NB4 (cell line): ENCODE results near the gene HSD17B4.

Experiments
- DNase-seq: peaks from one replicate; pipeline ENCODE4 v3.0.0; 2010; ENCODE audit warnings: low read depth
- H3K4me3 ChIP-seq: one replicate; pipeline ENCODE4 v1.5.1; 2011; ENCODE audit warnings: mild to moderate bottlenecking, low read depth, low read length, moderate library complexity
- CTCF ChIP-seq: IDR thresholded peaks from one replicate; pipeline ENCODE4 v1.5.1; 2012; ENCODE audit warnings: low read depth, low read length
- MAX ChIP-seq: IDR thresholded peaks from 2 replicates; pipeline ENCODE4 v1.6.1; 2011; ENCODE audit warnings: low read depth, low read length
- MYC ChIP-seq: IDR thresholded peaks from 2 replicates; pipeline ENCODE4 v1.6.1; 2011; ENCODE audit warnings: low read depth, low read length
- POLR2A ChIP-seq: IDR thresholded peaks from 2 replicates; pipeline ENCODE4 v1.6.1; 2011; ENCODE audit warnings: mild to moderate bottlenecking; ENCODE audit not compliant: insufficient read length; ENCODE audit errors: extremely low read depth

Gene HSD17B4

GRCh38 chr5:119578937-119579336, 126.6 kb downstream of the HSD17B4 start:
- no peak overlapping the region for H3K4me3 ChIP-seq
- TF ChIP-seq CTCF = peak; percentile 48
- peak; percentile 49 for TF ChIP-seq MAX
- TF ChIP-seq POLR2A = no peak
- DNase-seq = peak; percentile 71

- TF ChIP-seq CTCF (peak; percentile 9), MAX (no peak)
- DNase-seq = no peak
- no peak overlapping the region for H3K4me3 ChIP-seq
Observed at GRCh38 chr5:119582987-119583386, 130.7 kb downstream of the HSD17B4 start.

GRCh38 chr5:119583684-119584083, 131.4 kb downstream of the HSD17B4 start:
- H3K4me3 ChIP-seq = no peak overlapping the region
- no peak for DNase-seq
- TF ChIP-seq CTCF (no peak), POLR2A (no peak), MYC (no peak), MAX (no peak)
